GM21576 (cell line): ENCODE results near the gene MTUS2.
A peak's percentile ranks its signal among the peaks of the same experiment; 100 is the strongest.

ENCODE experiments used
- ATAC-seq: cut with Tn5 transposase; IDR thresholded peaks from one replicate; pipeline ENCODE4 v1.9.1; 2021; ENCODE audit warnings: mild to moderate bottlenecking, moderate library complexity; ENCODE audit not compliant: unreplicated experiment

MTUS2 gene

DNA sequence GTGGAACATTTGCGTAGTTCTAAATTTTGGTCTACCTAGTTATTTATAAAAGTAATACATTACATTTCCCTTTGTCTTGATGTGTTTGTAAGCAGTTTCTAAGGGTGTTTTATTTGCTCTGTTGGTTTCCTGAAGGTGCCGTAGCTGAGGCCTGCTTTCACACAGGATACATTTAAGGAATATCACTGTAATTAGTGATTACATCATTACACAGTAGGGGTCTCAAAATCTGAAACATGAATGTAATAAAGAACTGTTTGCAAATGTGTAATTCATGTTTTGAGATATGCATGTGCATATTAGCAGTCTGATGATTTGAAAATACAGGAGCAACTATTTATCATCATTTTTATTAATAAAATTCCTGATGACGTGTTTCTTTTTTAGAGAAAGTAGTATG, 281.8 kb downstream of the MTUS2 start:
- no peak for ATAC-seq

DNA sequence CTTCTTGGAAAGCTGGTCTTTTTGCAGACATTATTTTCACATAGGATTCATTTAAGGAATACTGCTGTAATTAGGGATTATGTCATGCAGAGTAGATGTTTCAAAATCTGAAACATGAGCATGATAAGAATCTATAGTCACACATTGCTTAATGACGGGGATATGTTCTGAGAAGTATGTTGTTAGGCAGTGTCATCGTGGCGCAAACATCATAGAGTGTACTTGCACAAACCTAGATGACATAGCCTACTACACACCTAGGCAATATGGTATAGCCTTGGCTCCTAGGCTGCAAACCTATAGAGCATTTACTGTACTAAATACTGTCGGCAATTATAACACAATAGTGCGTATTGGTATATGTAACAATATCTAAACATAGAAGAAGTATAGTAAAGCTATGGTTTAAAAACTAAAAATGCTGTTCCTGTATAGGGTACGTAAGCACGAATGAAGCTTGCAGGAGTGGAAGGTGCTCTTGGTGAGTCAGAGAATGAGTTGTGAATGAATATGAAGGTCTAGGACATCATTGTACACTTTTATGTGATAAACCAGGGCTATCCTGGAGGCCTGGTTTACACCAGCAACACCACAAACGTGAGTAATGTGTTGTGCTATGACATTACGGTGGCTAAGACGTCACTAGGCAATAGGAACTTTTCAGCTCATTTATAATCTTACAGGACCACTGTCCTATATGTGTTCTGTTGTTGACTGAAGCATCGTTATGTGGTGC, 283.1 kb downstream of the MTUS2 start:
- no peak for ATAC-seq

DNA sequence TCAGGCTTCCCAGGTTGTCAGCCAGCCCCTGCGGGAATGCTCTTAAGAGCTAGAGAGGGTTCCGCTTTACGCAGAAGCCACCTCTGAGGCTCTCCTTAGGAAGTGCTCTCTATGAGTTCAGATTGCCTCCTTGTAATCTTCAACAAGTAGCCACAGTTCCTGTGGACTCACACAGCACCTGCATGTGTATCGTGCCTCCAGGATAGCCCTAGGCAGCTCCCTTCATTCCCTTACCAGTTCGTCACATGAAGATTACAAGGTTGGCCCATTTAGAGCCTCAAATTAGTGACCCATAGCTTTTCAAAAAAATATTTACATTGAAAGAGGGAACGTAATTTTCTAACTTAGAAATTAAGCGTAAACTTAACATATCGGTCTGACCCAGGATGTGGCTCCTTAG, 284.3 kb downstream of the MTUS2 start:
- no peak for ATAC-seq

DNA sequence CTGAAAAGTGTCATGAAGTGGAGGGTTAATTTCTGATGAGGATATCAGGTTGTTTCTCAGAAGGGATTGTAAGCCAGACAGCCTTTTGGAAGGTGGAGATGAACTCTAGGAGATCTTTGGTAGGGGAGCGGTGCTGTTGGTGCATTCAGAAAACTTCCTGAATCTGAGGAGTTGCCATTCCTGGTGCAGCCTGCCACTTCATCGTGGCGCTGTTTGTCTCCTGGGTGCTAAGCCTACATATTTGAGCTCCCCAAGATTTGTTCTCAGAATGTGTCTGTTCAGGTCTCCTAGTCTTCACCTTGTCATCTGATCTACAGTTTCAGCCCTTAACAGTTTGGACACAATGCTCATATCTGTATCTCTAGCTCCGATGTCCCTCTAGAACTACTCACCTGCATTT, 285.6 kb downstream of the MTUS2 start:
- no peak for ATAC-seq

DNA sequence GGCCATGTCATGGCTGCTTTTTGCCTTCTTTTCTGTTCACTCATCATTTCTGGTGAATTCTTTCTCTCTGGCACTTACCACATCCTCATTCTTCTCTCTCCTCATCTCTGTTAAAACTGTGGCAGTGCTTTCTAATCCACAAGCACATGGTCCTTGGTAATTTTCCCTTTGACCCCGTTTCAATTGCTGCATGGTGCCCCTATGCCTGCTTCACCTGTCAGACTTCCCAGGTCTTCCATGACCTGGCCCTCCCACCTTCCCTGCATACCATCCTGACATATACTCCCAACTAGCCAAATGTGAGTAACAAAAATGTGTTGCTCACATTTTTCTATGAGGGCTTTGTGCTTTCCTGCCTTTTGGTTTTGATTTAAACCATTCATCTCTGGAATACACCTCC, 286.5 kb downstream of the MTUS2 start:
- no peak for ATAC-seq

DNA sequence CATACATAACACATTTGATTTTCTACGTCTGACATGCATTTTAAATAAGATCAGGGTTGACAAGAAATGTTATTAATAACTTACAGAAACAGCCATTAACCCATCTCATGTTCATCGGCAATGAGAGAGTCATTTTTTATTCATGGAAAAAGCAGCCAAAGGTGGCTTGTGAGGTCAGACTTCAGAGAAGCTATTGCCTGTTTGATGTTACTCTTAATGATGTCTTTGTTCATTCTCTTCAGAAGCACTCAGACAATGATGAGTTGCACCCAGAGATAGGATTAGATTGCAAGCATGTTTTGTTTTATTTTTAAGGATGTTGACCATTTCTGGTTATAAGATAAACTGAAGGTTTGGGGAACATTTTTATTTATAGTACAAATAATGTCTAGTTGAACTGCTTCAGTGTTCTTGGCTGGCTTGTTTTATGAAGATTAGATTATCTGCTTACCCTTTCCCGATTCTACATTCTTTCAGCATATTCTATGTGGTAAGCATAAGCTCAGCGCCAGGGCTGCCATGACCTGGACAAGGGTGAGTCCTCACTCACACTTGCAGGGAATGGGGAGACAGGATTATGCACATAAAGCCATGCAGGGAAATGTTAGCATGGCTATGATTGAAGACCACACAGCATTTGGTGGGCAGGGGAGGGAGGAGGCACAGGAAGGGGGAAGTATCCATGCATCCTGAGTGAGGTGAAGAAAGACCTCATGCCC, 288.1 kb downstream of the MTUS2 start:
- ATAC-seq = no peak

DNA sequence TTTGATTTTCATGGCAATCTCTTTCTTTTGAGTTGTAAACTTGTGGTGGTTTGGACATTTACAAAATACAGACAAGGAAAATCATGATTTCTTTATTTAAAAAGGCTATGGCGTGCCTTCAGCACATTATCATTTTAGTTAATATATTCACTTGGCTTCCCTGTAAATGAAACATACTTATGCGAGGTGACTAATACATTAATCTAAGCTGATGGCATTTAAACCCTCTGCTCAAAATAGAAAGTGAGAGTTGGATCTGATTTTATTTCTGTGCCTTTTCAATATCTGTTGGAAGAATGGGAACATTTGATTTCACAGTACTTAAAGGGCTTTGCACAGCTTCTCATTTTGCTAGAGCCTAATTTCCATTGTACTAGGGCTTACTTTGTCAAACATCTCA, 289.8 kb downstream of the MTUS2 start:
- no peak for ATAC-seq

DNA sequence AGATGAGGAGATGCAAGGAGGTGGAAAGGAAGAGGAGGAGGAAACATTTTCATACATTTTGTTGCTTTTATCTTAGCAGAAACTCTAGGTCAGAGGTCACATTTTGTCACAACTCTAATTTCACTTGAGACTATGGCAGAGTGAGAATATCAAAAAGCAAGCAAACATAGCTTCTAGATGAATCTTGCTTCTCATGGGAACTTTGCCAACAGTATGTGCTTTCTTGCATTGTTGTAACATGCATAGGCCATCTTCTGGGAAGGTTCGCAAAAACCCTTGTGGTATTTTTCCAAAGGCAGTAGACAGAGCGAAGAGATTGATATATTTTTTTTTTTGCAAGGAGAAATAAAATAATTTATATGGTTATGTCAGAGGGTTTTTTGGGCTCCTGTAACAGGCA, 291.3 kb downstream of the MTUS2 start:
- ATAC-seq = no peak

DNA sequence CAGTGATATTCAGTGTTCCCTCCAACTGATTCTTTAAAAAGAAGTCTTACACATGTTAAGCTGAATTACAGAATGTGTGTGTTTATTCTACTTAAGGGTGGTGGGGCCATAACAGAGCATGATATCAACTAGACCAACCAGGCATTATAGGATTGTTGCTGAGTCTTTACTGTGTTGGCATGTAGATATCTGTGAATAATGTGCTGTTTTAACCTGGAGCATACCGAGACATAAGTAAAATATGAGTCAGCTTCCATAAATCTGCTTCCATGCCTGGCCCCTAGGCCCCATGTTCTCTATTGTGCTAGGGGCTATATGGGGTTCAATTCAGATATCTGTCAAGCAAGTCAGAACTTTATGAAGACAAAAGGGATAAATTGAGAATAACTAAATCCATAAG, 295.7 kb downstream of the MTUS2 start:
- no peak for ATAC-seq

DNA sequence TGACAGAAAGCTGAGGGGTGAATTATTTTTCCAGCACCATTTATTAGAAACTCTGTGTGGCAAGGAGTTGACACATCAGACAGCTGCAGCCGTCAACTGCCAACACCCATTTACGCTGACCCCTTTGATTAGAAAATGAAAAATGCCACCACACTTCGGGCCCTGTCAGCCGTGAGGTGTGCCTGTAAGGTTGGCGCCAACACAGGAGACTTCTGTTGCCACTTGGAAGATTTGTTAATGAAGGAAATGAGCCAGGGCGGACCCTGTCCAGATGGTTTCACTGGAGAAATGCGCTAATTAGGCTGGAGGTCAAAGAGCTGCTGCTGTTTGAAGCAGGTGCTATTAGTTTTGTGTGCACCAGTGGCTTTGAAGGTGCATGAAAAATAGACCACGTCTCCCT, 297.5 kb downstream of the MTUS2 start:
- no peak for ATAC-seq

DNA sequence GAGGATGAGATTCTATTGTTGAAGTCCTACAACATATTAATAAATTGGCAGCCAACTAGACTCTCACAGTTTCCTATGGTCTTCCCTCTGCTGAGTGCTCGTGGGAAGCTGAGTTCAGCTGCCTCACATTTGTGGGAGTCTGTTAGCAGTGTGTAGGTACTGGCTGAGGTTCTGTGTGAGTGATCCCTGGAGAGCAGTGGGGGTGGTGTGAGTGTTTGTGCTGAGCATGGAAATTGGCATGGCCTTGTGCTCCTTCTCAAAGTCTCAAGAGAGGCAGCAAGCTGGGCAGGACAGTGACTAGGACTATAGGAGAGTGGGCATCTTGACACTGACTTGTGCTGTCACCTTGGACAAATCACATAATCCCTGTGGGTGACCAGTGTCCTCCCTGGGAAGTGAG, 298.3 kb downstream of the MTUS2 start:
- ATAC-seq = no peak

DNA sequence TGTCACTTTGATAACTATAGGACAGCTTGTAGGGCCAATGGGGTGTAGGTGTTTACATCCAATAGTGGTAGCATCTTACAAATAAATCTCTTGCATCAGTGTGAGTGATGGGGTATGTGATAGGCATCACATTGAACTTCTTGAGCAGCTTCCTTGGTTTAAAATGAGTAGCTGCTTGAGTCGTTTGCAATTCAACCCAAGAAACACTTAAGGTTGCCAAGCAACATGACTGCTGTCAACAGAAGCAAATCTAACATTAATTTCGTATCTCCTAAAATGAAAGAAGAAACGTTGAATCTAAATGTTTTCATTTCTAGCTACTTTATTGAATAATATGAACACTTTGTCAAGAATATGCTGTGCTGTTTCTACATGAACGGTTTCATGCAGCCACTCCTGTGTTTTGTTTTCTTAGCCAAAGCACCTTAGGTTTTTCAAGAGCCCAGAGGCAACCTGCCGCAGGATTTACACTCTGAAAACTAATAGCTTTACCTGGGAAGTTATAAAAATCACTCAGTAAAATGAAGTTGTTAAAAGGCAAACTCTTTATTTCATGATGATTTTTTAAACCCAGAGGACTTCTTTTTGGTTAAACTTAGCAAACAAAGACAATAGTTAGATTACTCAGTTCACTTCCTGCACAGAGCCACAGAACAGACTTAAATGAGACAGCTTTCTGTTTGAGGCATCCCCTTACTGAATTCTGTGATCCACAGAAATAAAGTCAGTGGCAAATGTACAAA, 305.2 kb downstream of the MTUS2 start:
- peak; percentile 62 for ATAC-seq

DNA sequence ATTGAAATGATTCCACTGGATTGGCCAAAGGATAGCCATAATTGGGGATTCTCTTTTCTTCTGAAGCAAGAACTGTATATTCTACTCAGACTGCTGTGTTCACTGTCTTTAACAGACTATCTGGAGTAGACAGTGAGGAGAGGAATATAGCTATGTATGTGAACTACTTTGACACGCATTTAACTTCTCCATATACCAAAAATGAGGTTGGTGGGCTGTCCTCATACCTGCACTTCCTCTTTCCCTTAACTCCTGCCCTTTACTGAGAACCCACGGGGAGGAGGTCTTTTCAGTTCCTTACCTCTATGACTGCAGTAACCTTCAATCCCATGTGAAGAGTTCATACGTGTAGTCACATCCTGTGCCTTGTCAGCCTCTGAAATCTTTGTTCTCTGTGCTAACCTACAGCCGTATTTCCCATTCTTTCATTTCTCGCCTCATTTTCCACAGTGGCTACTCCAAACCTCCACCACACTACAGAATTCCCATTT, 305.8 kb downstream of the MTUS2 start:
- ATAC-seq = peak; percentile 62

DNA sequence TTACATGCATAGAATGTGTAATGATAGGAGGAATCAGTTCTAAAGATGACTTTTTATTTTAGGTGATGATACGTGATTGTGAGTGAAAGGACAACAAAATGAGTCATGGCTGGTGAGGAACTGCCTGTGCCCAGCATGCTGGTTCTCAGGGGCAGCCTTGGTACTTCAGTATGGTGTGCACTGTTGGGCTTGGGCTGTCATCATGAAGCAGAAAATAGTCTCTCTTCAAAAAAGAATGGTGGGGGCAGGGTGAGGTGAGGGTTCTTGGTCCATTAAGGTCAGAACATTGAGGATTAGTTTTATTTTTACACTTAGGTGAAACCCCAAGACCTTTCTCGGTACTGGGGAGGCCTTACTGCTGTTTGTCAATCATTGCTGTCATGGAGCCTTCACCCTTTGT, 309.5 kb downstream of the MTUS2 start:
- ATAC-seq = no peak

DNA sequence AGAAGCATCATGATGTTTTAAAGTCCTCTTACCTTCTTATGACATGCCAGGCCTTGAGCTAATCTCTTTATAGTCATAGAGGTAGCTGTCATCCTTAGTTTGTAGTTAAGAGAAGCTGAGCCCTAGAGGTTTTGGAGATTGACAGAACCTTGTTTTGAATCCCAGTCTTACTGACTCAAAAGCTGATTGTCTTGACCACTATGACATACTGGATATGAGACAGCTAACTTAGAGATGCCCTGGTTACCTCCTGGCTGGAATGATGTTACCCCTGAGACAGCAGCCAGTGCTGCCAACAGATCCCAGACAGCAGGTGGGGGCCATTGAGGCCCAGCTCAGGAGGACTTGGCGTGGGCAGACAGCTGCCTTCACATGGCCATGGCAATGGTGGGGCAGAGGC, 311.0 kb downstream of the MTUS2 start:
- ATAC-seq = no peak

DNA sequence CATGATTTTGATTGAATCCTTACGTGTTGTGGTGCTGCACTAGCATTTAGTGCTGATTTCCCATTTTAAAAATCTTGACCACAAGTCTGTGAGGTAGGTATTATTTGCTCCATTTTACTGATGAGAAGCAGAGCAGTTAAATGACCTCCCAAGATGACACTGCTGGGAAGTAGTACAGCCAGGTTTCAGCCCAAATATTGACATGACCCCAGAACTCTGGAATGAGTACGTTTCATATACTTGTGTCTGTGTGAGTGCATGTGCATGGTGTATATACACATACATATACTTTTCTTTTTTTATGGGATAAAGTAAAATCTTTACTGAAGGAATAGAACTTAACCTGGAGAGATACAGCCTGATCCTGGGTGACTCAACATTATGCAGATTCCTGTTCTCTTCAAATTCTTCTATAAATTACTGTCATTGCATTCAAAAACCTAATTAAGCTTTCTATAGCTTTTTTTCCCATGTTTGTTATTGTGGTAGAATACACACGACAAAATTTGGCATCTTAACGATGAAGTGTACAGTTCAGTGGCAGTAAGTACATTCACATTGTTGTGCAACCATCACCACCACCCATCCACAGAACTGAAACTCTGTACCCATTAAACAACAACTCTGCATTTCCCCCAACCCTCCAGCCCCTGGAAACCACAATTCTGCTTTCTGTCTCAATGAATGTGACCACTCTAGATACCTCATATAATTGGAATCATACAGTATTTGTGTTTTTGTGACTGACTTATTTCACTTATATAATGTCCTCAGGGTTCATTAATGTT, 311.9 kb downstream of the MTUS2 start:
- ATAC-seq = no peak

DNA sequence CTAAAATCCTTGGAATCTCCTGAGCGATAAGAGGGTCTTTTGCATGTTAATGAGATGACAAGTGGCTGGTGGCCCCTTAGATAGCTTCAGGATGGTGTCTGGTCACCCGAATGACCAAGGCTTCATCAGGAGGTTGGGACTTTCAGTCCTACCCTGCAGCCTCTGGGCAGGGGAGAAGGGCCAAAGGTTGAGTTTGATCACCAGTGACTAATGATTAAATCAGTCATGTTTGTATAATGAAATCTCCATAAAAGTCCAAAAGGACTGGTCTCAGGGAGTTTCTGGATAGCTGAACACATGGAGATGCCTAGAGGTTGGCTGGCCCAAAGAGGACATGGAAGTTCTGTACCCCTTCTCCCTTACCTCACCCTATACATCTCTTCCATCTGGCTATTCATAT, 316.2 kb downstream of the MTUS2 start:
- ATAC-seq = no peak

DNA sequence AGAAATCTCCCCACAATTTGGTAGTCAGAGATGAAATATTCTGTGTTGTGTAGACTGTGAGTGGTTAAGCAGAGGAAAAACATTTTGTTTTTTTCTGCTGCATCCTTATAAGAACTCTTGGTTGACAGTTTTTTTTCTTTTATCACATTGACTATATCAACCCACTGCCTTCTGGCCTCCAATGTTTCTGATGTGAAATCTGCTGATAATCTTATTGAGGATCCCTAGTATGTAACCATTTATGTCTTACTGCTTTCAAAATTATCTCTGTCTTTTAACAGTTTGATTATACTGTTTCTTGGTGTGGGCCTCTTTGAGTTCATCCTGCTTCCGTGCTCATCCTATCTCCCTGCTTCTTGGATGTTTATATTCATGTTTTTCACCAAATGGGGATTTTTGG, 316.9 kb downstream of the MTUS2 start:
- ATAC-seq = no peak

DNA sequence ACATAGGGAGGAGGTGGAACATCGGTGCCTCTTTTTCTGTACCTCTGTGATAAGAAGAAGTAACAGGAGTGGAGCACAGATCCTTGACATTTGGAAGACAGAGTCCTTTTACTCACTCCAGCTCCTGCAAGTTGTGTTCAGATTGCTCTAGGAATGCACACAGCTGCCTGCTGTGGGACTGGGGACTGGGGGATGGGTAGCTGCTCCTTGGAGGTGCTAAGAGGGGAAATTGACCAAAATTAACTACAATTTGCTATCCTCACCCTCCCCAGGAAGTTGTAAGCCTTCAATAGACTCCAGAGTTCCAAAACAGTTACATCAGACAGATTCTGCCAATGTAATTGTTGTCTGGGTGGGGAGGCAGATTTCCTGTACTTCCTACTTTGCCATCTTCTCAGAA, 317.9 kb downstream of the MTUS2 start:
- no peak for ATAC-seq

DNA sequence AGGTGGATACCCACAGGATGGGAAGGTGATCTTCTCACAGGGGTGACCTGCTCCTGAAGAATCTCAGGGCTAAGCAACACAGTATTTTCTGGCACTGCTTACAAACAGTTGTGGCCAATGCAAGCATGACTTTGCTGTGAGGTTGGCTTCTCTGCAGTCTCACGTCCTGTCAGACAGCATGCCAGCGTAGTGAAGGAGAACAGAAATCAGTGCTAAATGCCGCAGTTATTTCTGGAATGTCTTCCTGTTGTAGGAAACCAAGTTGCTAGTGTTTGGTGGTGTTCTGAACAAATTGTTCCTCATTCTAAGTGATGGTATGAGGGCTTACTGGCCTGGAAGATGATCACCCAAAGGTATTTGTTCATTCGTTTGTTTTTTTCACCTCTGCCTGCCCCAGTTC, 320.1 kb downstream of the MTUS2 start:
- ATAC-seq = no peak

DNA sequence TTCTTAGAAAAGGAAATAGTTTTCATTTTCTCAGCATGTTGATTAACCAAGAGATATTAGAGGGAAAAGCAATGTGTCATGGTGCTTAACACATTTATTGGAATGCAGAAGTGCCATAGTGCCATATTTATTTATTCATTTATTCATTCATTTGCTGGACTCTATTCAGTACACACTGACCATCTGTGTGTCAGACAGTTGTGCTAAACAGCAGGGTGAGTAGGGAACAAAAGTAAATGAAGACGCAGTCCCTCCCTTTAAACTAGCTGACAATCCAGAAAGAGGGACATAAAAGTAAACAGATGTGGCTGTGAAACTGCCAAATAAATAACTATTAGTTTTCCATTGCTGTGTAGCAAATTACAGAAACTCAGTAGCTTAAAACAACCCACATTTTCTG, 323.7 kb downstream of the MTUS2 start:
- ATAC-seq = no peak
